ENCODE measurements around the gene ZBED1. TPM values are rescaled to one million over a fixed set of nuclear protein-coding genes. Genes with fewer than 3 reads are reported as not detected.

The ZBED1 gene
- total RNA-seq, 1 experiment from 2014 or later: 45.1 TPM

DNA sequence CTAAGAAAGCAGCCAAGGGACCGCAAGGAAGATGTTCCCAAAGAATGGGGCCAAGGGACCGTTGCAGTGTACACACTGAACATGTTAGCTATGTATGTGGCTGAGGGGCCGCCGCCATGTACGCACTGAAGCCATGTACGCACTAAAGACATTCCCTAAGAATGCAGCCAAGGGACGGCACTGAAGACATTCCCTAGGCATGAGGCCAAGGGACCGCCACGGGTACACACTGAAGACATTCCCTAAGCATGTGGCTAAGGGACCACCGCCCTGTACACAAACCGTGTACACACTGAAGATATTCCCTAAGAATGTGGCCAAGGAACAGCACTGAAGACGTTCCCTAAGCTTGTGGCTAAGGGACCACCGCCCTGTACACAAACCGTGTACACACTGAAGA is 54.0 kb downstream of the ZBED1 start (continued):
- TF ChIP-seq, protein P1, sequence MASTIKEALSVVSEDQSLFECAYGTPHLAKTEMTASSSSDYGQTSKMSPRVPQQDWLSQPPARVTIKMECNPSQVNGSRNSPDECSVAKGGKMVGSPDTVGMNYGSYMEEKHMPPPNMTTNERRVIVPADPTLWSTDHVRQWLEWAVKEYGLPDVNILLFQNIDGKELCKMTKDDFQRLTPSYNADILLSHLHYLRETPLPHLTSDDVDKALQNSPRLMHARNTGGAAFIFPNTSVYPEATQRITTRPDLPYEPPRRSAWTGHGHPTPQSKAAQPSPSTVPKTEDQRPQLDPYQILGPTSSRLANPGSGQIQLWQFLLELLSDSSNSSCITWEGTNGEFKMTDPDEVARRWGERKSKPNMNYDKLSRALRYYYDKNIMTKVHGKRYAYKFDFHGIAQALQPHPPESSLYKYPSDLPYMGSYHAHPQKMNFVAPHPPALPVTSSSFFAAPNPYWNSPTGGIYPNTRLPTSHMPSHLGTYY (CRISPR knock-in tag; IDR thresholded peaks at IDR 0.05): no peak
- no peak for TF ChIP-seq FOXJ3 (CRISPR knock-in tag; IDR thresholded peaks at IDR 0.05; ENCODE audit: borderline replicate concordance)
- TF ChIP-seq CBFB (CRISPR knock-in tag; IDR thresholded peaks at IDR 0.05; ENCODE audit: low read depth): no peak
- TF ChIP-seq SOX15 (CRISPR knock-in tag; IDR thresholded peaks at IDR 0.05): no peak
- TF ChIP-seq, protein P2, sequence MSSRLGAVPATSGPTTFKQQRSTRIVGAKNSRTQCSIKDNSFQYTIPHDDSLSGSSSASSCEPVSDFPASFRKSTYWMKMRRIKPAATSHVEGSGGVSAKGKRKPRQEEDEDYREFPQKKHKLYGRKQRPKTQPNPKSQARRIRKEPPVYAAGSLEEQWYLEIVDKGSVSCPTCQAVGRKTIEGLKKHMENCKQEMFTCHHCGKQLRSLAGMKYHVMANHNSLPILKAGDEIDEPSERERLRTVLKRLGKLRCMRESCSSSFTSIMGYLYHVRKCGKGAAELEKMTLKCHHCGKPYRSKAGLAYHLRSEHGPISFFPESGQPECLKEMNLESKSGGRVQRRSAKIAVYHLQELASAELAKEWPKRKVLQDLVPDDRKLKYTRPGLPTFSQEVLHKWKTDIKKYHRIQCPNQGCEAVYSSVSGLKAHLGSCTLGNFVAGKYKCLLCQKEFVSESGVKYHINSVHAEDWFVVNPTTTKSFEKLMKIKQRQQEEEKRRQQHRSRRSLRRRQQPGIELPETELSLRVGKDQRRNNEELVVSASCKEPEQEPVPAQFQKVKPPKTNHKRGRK (CRISPR knock-in tag; IDR thresholded peaks at IDR 0.05; ENCODE audit: borderline replicate concordance): no peak
- no peak for TF ChIP-seq MYBL2 (CRISPR knock-in tag; IDR thresholded peaks at IDR 0.05)
- TF ChIP-seq GABPB1 (CRISPR knock-in tag; IDR thresholded peaks at IDR 0.05): no peak

DNA sequence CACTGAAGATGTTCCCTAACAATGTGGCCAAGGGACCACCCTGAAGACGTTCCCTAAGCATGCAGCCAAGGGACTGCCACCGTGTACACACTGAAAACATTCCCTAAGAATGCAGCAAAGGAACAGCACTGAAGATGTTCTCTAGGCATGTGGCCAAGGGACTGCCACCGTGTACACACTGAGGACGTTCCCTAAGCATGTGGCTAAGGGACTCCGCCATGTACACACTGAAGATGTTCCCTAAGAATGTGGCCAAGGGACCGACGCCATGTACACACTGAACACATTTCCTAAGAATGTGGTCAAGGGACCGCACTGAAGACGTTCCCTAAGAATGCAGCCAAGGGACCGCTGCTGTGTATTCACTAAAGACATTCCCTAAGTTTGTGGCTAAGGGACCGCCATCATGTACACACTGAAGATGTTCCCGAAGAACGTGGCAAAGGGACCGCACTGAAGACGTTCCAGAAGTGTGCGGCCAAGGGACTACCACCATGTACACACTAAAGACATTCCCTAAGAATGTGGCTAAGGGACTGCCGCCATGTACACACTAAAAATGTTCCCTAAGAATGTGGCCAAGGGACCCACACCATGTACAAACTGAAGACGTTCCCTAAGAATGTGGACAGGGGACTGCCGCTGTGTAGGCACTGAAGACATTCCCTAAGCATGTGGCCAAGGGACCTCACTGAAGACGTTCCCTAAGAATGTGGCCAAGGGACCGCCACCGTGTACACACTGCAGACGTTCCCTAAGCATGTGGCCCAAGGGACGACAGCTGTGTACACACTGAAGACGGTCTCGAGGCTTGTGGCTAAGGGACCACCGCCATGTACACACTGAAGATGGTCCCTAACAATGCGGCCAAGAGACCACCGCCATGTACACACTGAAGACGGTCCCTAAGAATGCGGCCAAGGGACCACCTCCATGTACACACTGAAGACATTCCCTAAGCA is 54.8 kb downstream of the ZBED1 start:
- ChIA-PET POLR2A (no interaction called here), CTCF (no interaction called here)
- DNase-seq (ENCODE audit: low spot score) (no peak), ATAC-seq (no peak; the same call in 1 of the 2 replicates)
- H3K4me3 Mint-ChIP-seq: no peak overlapping the region
- no peaks in the 10 kb centered on the region for H3K27me3 Mint-ChIP-seq (ENCODE audit: low read depth)
- peaks cover 13% of the 10 kb centered on the region for H3K4me1 Mint-ChIP-seq
- H3K9me3 Mint-ChIP-seq: peaks cover 27% of the 10 kb centered on the region
- TF ChIP-seq MYBL2 (CRISPR knock-in tag; IDR thresholded peaks at IDR 0.05): no peak
- no peak for TF ChIP-seq NFYB (CRISPR knock-in tag; conservative IDR thresholded peaks at IDR 0.05; ENCODE audit: low read depth)
- no peak for TF ChIP-seq GTF2I (CRISPR knock-in tag; conservative IDR thresholded peaks at IDR 0.05)
- TF ChIP-seq ESRRA (CRISPR knock-in tag; IDR thresholded peaks at IDR 0.05; ENCODE audit: borderline replicate concordance): no peak
- TF ChIP-seq NR3C1 (CRISPR knock-in tag; conservative IDR thresholded peaks at IDR 0.05; ENCODE audit: low read depth): no peak
- TF ChIP-seq MXD4 (CRISPR knock-in tag; IDR thresholded peaks at IDR 0.05; ENCODE audit: borderline replicate concordance): no peak
- 0 out of 2 replicates have a peak, but pooled peaks have one; percentile 26 for TF ChIP-seq CBFB (CRISPR knock-in tag; IDR thresholded peaks at IDR 0.05; ENCODE audit: low read depth)
- peaks cover 32% of the 10 kb centered on the region for H3K36me3 Mint-ChIP-seq
- H3K27ac Mint-ChIP-seq: peak overlapping the region; percentile 57; the same call in 1 of the 2 replicates

DNA sequence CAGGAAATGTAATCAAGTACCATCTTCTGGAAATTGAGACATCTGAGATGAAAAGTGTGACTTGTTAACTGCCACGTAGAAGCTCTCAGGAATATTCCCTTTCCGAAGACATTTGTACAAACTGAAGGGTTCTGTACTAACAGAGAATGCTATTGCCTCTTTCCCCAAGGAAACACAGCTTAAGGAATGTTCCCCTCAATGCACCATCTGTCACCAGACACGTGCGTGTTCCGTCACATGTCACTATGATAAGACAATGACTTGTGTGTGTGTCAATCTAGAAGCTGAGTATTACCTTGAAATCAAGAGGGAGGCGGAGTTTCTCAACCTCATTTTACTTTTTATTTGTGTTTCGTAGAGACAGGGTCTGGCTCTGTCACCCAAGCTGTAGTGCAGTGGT is 58.1 kb downstream of the ZBED1 start:
- Mint-ChIP-seq H3K9me3 (peaks cover 45% of the 10 kb centered on the region), H3K36me3 (peaks cover 54% of the 10 kb centered on the region), H3K4me3 (no peak overlapping the region), H3K27ac (no peak overlapping the region), H3K27me3 (ENCODE audit: low read depth) (no peaks in the 10 kb centered on the region), H3K4me1 (no peaks in the 10 kb centered on the region)
- no peak for DNase-seq (ENCODE audit: low spot score)
- ATAC-seq: no peak
- ChIA-PET POLR2A (no interaction called here), CTCF (no interaction called here)
- TF ChIP-seq NR3C1 (CRISPR knock-in tag; conservative IDR thresholded peaks at IDR 0.05; ENCODE audit: low read depth) (no peak), TEAD4 (CRISPR knock-in tag; IDR thresholded peaks at IDR 0.05) (no peak), NFE2L1 (CRISPR knock-in tag; IDR thresholded peaks at IDR 0.05) (no peak), ZNF232 (CRISPR knock-in tag; IDR thresholded peaks at IDR 0.05) (no peak), RELA (CRISPR knock-in tag; IDR thresholded peaks at IDR 0.05; ENCODE audit: borderline replicate concordance) (no peak), ELF4 (CRISPR knock-in tag; IDR thresholded peaks at IDR 0.05; ENCODE audit: low read depth) (no peak)
- TF ChIP-seq, protein P2 (CRISPR knock-in tag; IDR thresholded peaks at IDR 0.05; ENCODE audit: borderline replicate concordance): no peak
- TF ChIP-seq, protein P3, sequence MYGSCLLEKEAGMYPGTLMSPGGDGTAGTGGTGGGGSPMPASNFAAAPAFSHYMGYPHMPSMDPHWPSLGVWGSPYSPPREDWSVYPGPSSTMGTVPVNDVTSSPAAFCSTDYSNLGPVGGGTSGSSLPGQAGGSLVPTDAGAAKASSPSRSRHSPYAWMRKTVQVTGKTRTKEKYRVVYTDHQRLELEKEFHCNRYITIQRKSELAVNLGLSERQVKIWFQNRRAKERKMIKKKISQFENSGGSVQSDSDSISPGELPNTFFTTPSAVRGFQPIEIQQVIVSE (CRISPR knock-in tag; IDR thresholded peaks at IDR 0.05; ENCODE audit: borderline replicate concordance): no peak
- TF ChIP-seq, protein P4, sequence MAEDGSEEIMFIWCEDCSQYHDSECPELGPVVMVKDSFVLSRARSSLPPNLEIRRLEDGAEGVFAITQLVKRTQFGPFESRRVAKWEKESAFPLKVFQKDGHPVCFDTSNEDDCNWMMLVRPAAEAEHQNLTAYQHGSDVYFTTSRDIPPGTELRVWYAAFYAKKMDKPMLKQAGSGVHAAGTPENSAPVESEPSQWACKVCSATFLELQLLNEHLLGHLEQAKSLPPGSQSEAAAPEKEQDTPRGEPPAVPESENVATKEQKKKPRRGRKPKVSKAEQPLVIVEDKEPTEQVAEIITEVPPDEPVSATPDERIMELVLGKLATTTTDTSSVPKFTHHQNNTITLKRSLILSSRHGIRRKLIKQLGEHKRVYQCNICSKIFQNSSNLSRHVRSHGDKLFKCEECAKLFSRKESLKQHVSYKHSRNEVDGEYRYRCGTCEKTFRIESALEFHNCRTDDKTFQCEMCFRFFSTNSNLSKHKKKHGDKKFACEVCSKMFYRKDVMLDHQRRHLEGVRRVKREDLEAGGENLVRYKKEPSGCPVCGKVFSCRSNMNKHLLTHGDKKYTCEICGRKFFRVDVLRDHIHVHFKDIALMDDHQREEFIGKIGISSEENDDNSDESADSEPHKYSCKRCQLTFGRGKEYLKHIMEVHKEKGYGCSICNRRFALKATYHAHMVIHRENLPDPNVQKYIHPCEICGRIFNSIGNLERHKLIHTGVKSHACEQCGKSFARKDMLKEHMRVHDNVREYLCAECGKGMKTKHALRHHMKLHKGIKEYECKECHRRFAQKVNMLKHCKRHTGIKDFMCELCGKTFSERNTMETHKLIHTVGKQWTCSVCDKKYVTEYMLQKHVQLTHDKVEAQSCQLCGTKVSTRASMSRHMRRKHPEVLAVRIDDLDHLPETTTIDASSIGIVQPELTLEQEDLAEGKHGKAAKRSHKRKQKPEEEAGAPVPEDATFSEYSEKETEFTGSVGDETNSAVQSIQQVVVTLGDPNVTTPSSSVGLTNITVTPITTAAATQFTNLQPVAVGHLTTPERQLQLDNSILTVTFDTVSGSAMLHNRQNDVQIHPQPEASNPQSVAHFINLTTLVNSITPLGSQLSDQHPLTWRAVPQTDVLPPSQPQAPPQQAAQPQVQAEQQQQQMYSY (CRISPR knock-in tag; IDR thresholded peaks at IDR 0.05): no peak
- TF ChIP-seq, protein P5, sequence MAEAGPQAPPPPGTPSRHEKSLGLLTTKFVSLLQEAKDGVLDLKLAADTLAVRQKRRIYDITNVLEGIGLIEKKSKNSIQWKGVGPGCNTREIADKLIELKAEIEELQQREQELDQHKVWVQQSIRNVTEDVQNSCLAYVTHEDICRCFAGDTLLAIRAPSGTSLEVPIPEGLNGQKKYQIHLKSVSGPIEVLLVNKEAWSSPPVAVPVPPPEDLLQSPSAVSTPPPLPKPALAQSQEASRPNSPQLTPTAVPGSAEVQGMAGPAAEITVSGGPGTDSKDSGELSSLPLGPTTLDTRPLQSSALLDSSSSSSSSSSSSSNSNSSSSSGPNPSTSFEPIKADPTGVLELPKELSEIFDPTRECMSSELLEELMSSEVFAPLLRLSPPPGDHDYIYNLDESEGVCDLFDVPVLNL (CRISPR knock-in tag; IDR thresholded peaks at IDR 0.05; ENCODE audit: borderline replicate concordance, low read depth): no peak
